Keratinocyte (primary cell): Measurements from ENCODE around the gene EXOC3. TPM values are rescaled to one million over a fixed set of nuclear protein-coding genes. Genes with fewer than 3 reads are reported as not detected.

Experiments
- DNase-seq: peaks from one replicate; pipeline ENCODE4 v3.0.0-alpha.2; 2011; ENCODE audit warnings: low read depth, missing footprints, low spot score
- FAIRE-seq: peaks from 2 replicates; lab custom pipeline; 2011; peaks lifted over from hg19 to GRCh38; lab: Jason Lieb, UNC
- H2AFZ ChIP-seq: 2 replicates; pipeline ENCODE4 v1.6.0; 2012; ENCODE audit warnings: low read length, control low read depth, inconsistent platforms; ENCODE audit not compliant: control insufficient read depth
- H3K27ac ChIP-seq: 2 replicates; pipeline ENCODE4 v1.5.1; 2011; ENCODE audit warnings: low read length; ENCODE audit not compliant: control insufficient read depth, insufficient read depth
- H3K27me3 ChIP-seq: 3 replicates; pipeline ENCODE4 v1.6.0; 2011; ENCODE audit warnings: low read length; ENCODE audit not compliant: control insufficient read depth, insufficient read depth; ENCODE audit errors: extremely low read depth
- H3K36me3 ChIP-seq, 2 experiments: 2 replicates in 1 of 2; 3 replicates in 1 of 2; pipeline ENCODE4 v1.5.1; 2011; ENCODE audit warnings: low read length in 2 of 2, mild to moderate bottlenecking in 1 of 2; ENCODE audit not compliant: control insufficient read depth in 2 of 2, insufficient read depth in 2 of 2; ENCODE audit errors: extremely low read depth in 1 of 2
- H3K4me1 ChIP-seq: 3 replicates; pipeline ENCODE4 v1.5.1; 2011; ENCODE audit warnings: low read length; ENCODE audit not compliant: control insufficient read depth, insufficient read depth; ENCODE audit errors: extremely low read depth
- H3K4me2 ChIP-seq: 3 replicates; pipeline ENCODE4 v1.6.0; 2011; ENCODE audit warnings: low read depth, low read length; ENCODE audit not compliant: control insufficient read depth, insufficient read depth; ENCODE audit errors: extremely low read depth
- H3K4me3 ChIP-seq, 3 experiments: fragments of 200-600 bp in 1 of 3; sonication (generic) in 1 of 3; 2 replicates in 2 of 3; 3 replicates in 1 of 3; pipeline ENCODE4 v1.5.1; 2011 to 2016; ENCODE audit warnings: low read length in 3 of 3, mild to moderate bottlenecking in 3 of 3, control low read depth in 2 of 3, inconsistent platforms in 1 of 3, low read depth in 1 of 3, mixed read lengths in 1 of 3, mixed run types in 1 of 3, moderate library complexity in 1 of 3; ENCODE audit not compliant: control insufficient read depth in 2 of 3, insufficient read depth in 2 of 3; ENCODE audit errors: extremely low read depth in 1 of 3
- H3K79me2 ChIP-seq: 2 replicates; pipeline ENCODE4 v1.6.0; 2012; ENCODE audit warnings: low read length; ENCODE audit not compliant: control insufficient read depth, insufficient read depth
- H3K9ac ChIP-seq: 3 replicates; pipeline ENCODE4 v1.6.0; 2011; ENCODE audit warnings: low read length; ENCODE audit not compliant: control insufficient read depth, insufficient read depth; ENCODE audit errors: extremely low read depth
- H3K9me1 ChIP-seq: 3 replicates; pipeline ENCODE4 v1.6.0; 2011; ENCODE audit warnings: low read length; ENCODE audit not compliant: control insufficient read depth, insufficient read depth; ENCODE audit errors: extremely low read depth
- H3K9me3 ChIP-seq: 2 replicates; pipeline ENCODE4 v1.5.1; 2012; ENCODE audit warnings: low read depth, low read length; ENCODE audit not compliant: control insufficient read depth
- H4K20me1 ChIP-seq: 3 replicates; pipeline ENCODE4 v1.6.0; 2011; ENCODE audit warnings: low read length; ENCODE audit not compliant: control insufficient read depth, insufficient read depth; ENCODE audit errors: extremely low read depth
- CTCF ChIP-seq, 3 experiments: IDR thresholded peaks in 1 of 3; conservative IDR thresholded peaks in 1 of 3; optimal IDR thresholded peaks in 1 of 3; 2 replicates in 2 of 3; 3 replicates in 1 of 3; pipeline versions ENCODE3 to v1.5.1; 2011; ENCODE audit warnings: low read length in 3 of 3, mild to moderate bottlenecking in 3 of 3, moderate library complexity in 2 of 3, control low read depth in 1 of 3, inconsistent platforms in 1 of 3; ENCODE audit not compliant: insufficient read depth in 2 of 3; ENCODE audit errors: extremely low read depth in 1 of 3
- EZH2 ChIP-seq: IDR thresholded peaks from one replicate; pipeline ENCODE4 v1.6.1; 2012; ENCODE audit warnings: inconsistent platforms, mild to moderate bottlenecking, low read length, moderate library complexity
- dilution Hi-C: fragments of 300-500 bp; cut with MboI; formaldehyde crosslinking; loops from one replicate; pipeline ENCODE4 v1.7.0; 2020; ENCODE audit warnings: low sequenced_read_pairs; ENCODE audit not compliant: extremely low pct_ligation_motif_present
- polyA plus RNA-seq, 5 experiments: library from polyadenylated mRNA; depleted of rRNA in 3 of 5; stranded (reverse) in 3 of 5; stranded (forward) in 1 of 5; unstranded in 1 of 5; fragments of >200 nt; gene quantifications; 1 replicate in 1 of 5; 2 replicates in 3 of 5; 3 replicates in 1 of 5; pipeline versions ENCODE4 v1.2.1 to v1.2.3, GENCODE V29; 2011 to 2012; ENCODE audit warnings: missing spikeins in 2 of 5, low read depth in 1 of 5, low replicate concordance in 1 of 5

The EXOC3 gene
- polyA plus RNA-seq, 1 donor (not counting 4 experiments of a cell fraction or from before 2014, with no cell fraction given), result 14.2 TPM

DNA sequence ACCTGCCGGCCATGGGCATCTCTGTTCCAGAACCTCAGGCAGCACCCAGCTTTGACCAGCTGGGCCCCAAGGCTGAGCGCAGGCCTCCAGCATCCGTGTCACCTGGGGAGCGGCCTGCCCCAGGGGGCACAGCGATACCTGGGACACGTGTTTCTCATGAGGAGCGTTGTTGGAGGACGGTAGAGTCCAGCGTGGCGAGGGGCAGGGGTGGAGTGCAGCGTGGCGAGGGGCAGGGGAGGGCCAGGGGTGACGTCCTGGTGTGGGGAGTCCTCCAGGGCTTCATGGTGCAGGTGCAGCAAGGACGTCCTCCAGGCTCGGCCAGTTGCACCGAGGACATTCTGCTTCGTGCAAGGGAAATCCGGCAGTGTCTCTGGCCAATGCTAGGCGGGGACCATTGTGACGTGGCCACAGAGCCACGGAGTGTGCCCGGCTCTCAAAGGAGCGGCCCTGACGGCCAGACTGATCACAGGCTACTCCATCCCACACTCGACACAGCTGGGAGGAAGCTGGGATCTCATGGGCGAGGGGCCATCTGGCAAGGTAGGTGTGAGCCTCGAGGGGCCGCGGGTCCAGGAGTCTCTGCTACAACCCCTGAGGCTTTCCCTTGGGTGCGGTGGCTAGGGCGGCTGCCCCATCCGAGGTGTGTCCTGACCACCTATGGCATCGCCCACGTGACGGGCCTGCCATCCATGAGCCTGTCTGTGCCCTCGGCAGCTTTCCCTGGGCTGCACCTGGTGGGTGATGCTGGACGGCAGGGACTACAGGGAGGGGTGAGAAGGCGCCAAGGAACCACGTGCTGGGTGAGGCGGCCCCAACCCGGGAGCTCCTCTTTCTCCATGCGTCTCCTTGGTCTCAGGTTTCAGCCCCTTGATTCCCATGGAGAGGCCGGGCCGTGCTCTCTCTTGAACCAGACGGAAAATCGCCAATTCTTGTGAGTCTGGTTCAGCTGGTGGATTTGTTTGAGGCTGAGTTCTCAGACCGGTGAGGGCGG lies 47.4 kb downstream of the EXOC3 start:
- Histone ChIP-seq H3K79me2 (no peaks in the 10 kb centered on the region), H4K20me1 (no peaks in the 10 kb centered on the region), H3K4me1 (no peaks in the 10 kb centered on the region), H3K9me3 (no peaks in the 10 kb centered on the region), H3K27ac (no peak overlapping the region), H3K4me2 (no peak overlapping the region), H2AFZ (no peak overlapping the region), H3K36me3 (no peaks in the 10 kb centered on the region), H3K9ac (no peak overlapping the region), H3K27me3 (peaks cover 12% of the 10 kb centered on the region), H3K4me3 (no peak overlapping the region), H3K9me1 (no peaks in the 10 kb centered on the region)
- DNase-seq, result no peak
- dilution Hi-C loops, result no loop called here
- no peak for FAIRE-seq
- TF ChIP-seq CTCF (optimal IDR thresholded peaks at IDR 0.05 in 1 of 3, IDR thresholded peaks at IDR 0.05 in 1 of 3, conservative IDR thresholded peaks at IDR 0.05 in 1 of 3; ENCODE audit: extremely low read depth in 1 of 3, insufficient read depth in 2 of 3, low read length in 3 of 3), result no peak
- no peak for TF ChIP-seq EZH2

DNA sequence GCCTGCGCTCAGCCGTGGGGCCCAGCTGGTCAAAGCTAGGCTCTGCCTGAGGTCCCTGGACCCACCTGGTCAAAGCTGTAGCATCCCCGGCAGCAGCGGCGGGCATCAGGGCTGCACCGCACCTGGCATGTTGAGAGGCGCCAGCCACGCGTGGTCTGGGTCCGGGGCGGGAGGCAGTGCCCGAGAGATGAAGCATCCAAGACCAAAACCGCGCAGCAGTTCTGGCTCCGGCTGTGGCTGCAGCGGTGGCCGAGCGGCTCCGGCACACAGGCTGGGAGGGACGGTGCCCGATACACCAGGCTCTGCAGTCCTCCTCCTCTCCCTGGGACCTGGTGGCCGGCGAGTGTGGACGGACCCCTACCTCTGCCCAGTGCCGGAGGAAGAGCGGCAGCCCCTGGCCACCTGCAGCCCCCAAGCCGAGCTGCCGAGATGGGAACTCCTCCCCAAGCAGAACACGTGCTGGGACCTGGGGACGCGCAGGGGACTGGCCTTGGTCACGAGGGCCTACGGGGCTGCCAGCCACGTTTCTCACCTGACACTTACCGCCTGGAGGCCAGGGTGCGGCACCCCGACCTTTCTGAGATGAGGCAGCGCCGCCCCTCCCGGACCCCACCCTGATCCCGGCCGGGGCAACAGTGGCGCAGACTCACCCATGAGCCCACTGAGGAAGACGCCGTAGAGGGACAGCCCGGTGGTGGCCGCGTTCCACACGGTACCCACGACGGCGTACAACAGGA lies 48.3 kb downstream of the EXOC3 start:
- H3K9me1 ChIP-seq, result no peaks in the 10 kb centered on the region
- no peaks in the 10 kb centered on the region for H3K36me3 ChIP-seq
- H3K9me3 ChIP-seq, result no peaks in the 10 kb centered on the region
- TF ChIP-seq EZH2 (no peak), CTCF (optimal IDR thresholded peaks at IDR 0.05 in 1 of 3, IDR thresholded peaks at IDR 0.05 in 1 of 3, conservative IDR thresholded peaks at IDR 0.05 in 1 of 3; ENCODE audit: extremely low read depth in 1 of 3, insufficient read depth in 2 of 3, low read length in 3 of 3) (no peak)
- H2AFZ ChIP-seq, result no peak overlapping the region
- H4K20me1 ChIP-seq, result no peaks in the 10 kb centered on the region
- H3K4me1 ChIP-seq, result no peaks in the 10 kb centered on the region
- dilution Hi-C loops, result no loop called here
- no peak overlapping the region for H3K27ac ChIP-seq
- no peaks in the 10 kb centered on the region for H3K79me2 ChIP-seq
- peaks cover 12% of the 10 kb centered on the region for H3K27me3 ChIP-seq
- no peak overlapping the region for H3K9ac ChIP-seq
- no peak overlapping the region for H3K4me2 ChIP-seq
- no peak overlapping the region for H3K4me3 ChIP-seq
- DNase-seq, result no peak
- FAIRE-seq, result no peak
